ENCODE results near the gene OR51F2. TPM values are rescaled to one million over a fixed set of nuclear protein-coding genes. Genes with fewer than 3 reads are reported as not detected.

The OR51F2 gene
- total RNA-seq, 1 donor from 2014 or later, result not detected

Other genes with a start within 250 kb of the OR51F2 start
- not detected in 2 replicates for gene OR52I2, start 239.6 kb upstream of the OR51F2 start, total RNA-seq
- gene OR52I1, start 227.3 kb upstream of the OR51F2 start, total RNA-seq, result not detected in 2 replicates
- 11.8 and 13.1 TPM in 2 replicates for gene TRIM68, start 213.1 kb upstream of the OR51F2 start, total RNA-seq
- gene OR51D1, start 183.8 kb upstream of the OR51F2 start, total RNA-seq, result not detected in 2 replicates
- gene OR51E1, start 177.3 kb upstream of the OR51F2 start, total RNA-seq, result not detected in 2 replicates
- gene OR51E2, start 123.5 kb upstream of the OR51F2 start, total RNA-seq, result not detected in 2 replicates
- gene MMP26, start 116.5 kb upstream of the OR51F2 start, total RNA-seq, result not detected in 2 replicates
- not detected in 2 replicates for gene OR51F1, start 51.4 kb upstream of the OR51F2 start, total RNA-seq
- not detected in 2 replicates for gene OR52R1, start 16.9 kb upstream of the OR51F2 start, total RNA-seq
- gene OR51S1, start 27.9 kb downstream of the OR51F2 start, total RNA-seq, result not detected in 2 replicates
- not detected in 2 replicates for gene OR51T1, start 60.6 kb downstream of the OR51F2 start, total RNA-seq
- not detected in 2 replicates for gene OR51A7, start 82.5 kb downstream of the OR51F2 start, total RNA-seq
- not detected in 2 replicates for gene OR51G2, start 98.0 kb downstream of the OR51F2 start, total RNA-seq
- not detected in 2 replicates for gene OR51G1, start 103.0 kb downstream of the OR51F2 start, total RNA-seq
- gene OR51A4, start 126.3 kb downstream of the OR51F2 start, total RNA-seq, result not detected in 2 replicates
- gene OR51A2, start 134.4 kb downstream of the OR51F2 start, total RNA-seq, result not detected in 2 replicates
- not detected in 2 replicates for gene OR51L1, start 173.5 kb downstream of the OR51F2 start, total RNA-seq
- gene OR52J3, start 225.2 kb downstream of the OR51F2 start, total RNA-seq, result not detected in 2 replicates
- gene OR52E2, start 238.3 kb downstream of the OR51F2 start, total RNA-seq, result not detected in 2 replicates
- gene OR52E1, start 248.3 kb downstream of the OR51F2 start, total RNA-seq, result not detected in 2 replicates